H1 (cell line): ENCODE results near the gene SIT1. TPM values are rescaled to one million over a fixed set of nuclear protein-coding genes. Genes with fewer than 3 reads are reported as not detected.
A peak's percentile ranks its signal among the peaks of the same experiment; 100 is the strongest.

ENCODE experiments used
- CTCF ChIA-PET: fragments of 300-600 bp; sonication (Branson Sonifier 250); formaldehyde crosslinking; loops from one replicate; lab custom pipeline; 2021; ENCODE audit not compliant: partially characterized antibody; lab: Charles Lee
- POLR2A ChIA-PET: fragments of 300-600 bp; sonication (Branson Sonifier 250); formaldehyde crosslinking; loops from one replicate; lab custom pipeline; 2021; ENCODE audit warnings: inconsistent platforms; ENCODE audit not compliant: partially characterized antibody; lab: Charles Lee
- DNase-seq, 2 experiments: peaks; one replicate each; pipeline versions ENCODE4 v3.0.0 to v3.0.0-alpha.2; 2010 to 2022; ENCODE audit warnings: low spot score in 2 of 2, low read depth in 1 of 2, mixed read lengths in 1 of 2
- FAIRE-seq: peaks from 2 replicates; lab custom pipeline; 2011; peaks lifted over from hg19 to GRCh38; lab: Jason Lieb, UNC
- H2AFZ ChIP-seq: 2 replicates; pipeline ENCODE4 v1.8.1; 2012; ENCODE audit warnings: low read length, inconsistent platforms
- H2AK5ac ChIP-seq: 2 replicates; pipeline ENCODE4 v1.6.1; 2013; ENCODE audit warnings: low read depth, low read length
- H2BK120ac ChIP-seq: replicated peaks from 2 replicates; pipeline ENCODE3; 2013; ENCODE audit warnings: low read depth, low read length, inconsistent platforms
- H2BK12ac ChIP-seq: 2 replicates; pipeline ENCODE4 v1.6.1; 2013; ENCODE audit warnings: low read depth, low read length
- H2BK15ac ChIP-seq: 2 replicates; pipeline ENCODE4 v1.6.1; 2013; ENCODE audit warnings: low read length
- H2BK20ac ChIP-seq: 2 replicates; pipeline ENCODE4 v1.6.1; 2013; ENCODE audit warnings: low read length
- H2BK5ac ChIP-seq: 2 replicates; pipeline ENCODE4 v1.6.1; 2013; ENCODE audit warnings: low read depth, low read length
- H3K14ac ChIP-seq: 2 replicates; pipeline ENCODE4 v1.6.1; 2013; ENCODE audit warnings: inconsistent platforms; ENCODE audit not compliant: insufficient read length
- H3K18ac ChIP-seq: 2 replicates; pipeline ENCODE4 v1.6.1; 2013; ENCODE audit warnings: low read length; ENCODE audit errors: extremely low read depth
- H3K23ac ChIP-seq: 2 replicates; pipeline ENCODE4 v1.6.1; 2013; ENCODE audit warnings: inconsistent platforms; ENCODE audit not compliant: insufficient read length
- H3K23me2 ChIP-seq: 2 replicates; pipeline ENCODE4 v1.6.1; 2013; ENCODE audit warnings: low read depth, low read length
- H3K27ac ChIP-seq: 2 replicates; pipeline ENCODE4 v1.6.1; 2011; ENCODE audit warnings: low read depth, low read length, inconsistent platforms
- H3K27me3 ChIP-seq, 4 experiments: replicated peaks in 1 of 4; 1 replicate in 1 of 4; 2 replicates in 3 of 4; pipeline versions ENCODE4 v1.6.1 to v1.8.1; 2011 to 2013; ENCODE audit warnings: low read length in 3 of 4, mild to moderate bottlenecking in 3 of 4, inconsistent platforms in 2 of 4, mixed read lengths in 2 of 4, moderate library complexity in 1 of 4; ENCODE audit not compliant: control insufficient read depth in 3 of 4, insufficient read depth in 3 of 4; ENCODE audit errors: extremely low read depth in 1 of 4
- H3K36me3 ChIP-seq, 4 experiments: 2 replicates each; pipeline versions ENCODE4 v1.6.1 to v1.8.1; 2011 to 2013; ENCODE audit warnings: mild to moderate bottlenecking in 4 of 4, low read length in 3 of 4, moderate library complexity in 2 of 4, control low read depth in 1 of 4, inconsistent platforms in 1 of 4; ENCODE audit not compliant: insufficient read depth in 4 of 4, control insufficient read depth in 2 of 4
- H3K4ac ChIP-seq: replicated peaks from 2 replicates; pipeline ENCODE3; 2013; ENCODE audit warnings: low read length, low read depth, mixed read lengths, inconsistent platforms; ENCODE audit not compliant: insufficient read length
- H3K4me1 ChIP-seq, 4 experiments: replicated peaks in 1 of 4; 1 replicate in 1 of 4; 2 replicates in 3 of 4; pipeline versions ENCODE4 v1.6.1 to v1.8.1; 2011 to 2013; ENCODE audit warnings: low read length in 3 of 4, inconsistent platforms in 2 of 4, mixed read lengths in 1 of 4; ENCODE audit not compliant: insufficient read depth in 4 of 4, control insufficient read depth in 3 of 4
- H3K4me2 ChIP-seq, 2 experiments: 2 replicates each; pipeline versions ENCODE4 v1.6.1 to v1.8.1; 2011 to 2013; ENCODE audit warnings: low read depth in 2 of 2, low read length in 2 of 2, control low read depth in 1 of 2, inconsistent platforms in 1 of 2, mild to moderate bottlenecking in 1 of 2; ENCODE audit not compliant: insufficient read depth in 1 of 2
- H3K4me3 ChIP-seq, 4 experiments: fragments of 200-600, 300-600 bp in 1 of 4; sonication (generic), shearing (Covaris generic), sonication (Bioruptor Twin) in 1 of 4; 2 replicates each; pipeline versions ENCODE4 v1.5.1 to v1.8.1; 2011 to 2016; ENCODE audit warnings: low read length in 4 of 4, low read depth in 3 of 4, control low read depth in 2 of 4, inconsistent platforms in 2 of 4, mild to moderate bottlenecking in 2 of 4, mixed read lengths in 1 of 4, moderate library complexity in 1 of 4; ENCODE audit not compliant: insufficient read depth in 2 of 4; ENCODE audit errors: extremely low read depth in 1 of 4
- H3K56ac ChIP-seq: replicated peaks from 2 replicates; pipeline ENCODE3; 2013; ENCODE audit warnings: low read depth, mild to moderate bottlenecking, mixed read lengths, low read length, inconsistent platforms; ENCODE audit not compliant: insufficient read length
- H3K79me1 ChIP-seq: 2 replicates; pipeline ENCODE4 v1.6.1; 2013; ENCODE audit warnings: low read depth, low read length, control low read depth
- H3K79me2 ChIP-seq, 2 experiments: 2 replicates each; pipeline versions ENCODE4 v1.6.1 to v1.8.1; 2012 to 2013; ENCODE audit warnings: low read length in 2 of 2, mild to moderate bottlenecking in 2 of 2, inconsistent platforms in 1 of 2; ENCODE audit not compliant: insufficient read depth in 2 of 2, control insufficient read depth in 1 of 2
- H3K9ac ChIP-seq, 4 experiments: replicated peaks in 1 of 4; 1 replicate in 1 of 4; 2 replicates in 3 of 4; pipeline versions ENCODE4 v1.6.1 to v1.8.1; 2011 to 2013; ENCODE audit warnings: low read depth in 3 of 4, low read length in 3 of 4, control low read depth in 2 of 4, mild to moderate bottlenecking in 2 of 4, moderate library complexity in 2 of 4, inconsistent platforms in 1 of 4; ENCODE audit errors: extremely low read depth in 1 of 4
- H3K9me3 ChIP-seq, 2 experiments: 2 replicates each; pipeline versions ENCODE4 v1.6.1 to v1.8.1; 2012 to 2013; ENCODE audit warnings: mild to moderate bottlenecking in 2 of 2, moderate library complexity in 2 of 2, control low read depth in 1 of 2, inconsistent platforms in 1 of 2, low read depth in 1 of 2, low read length in 1 of 2, mixed read lengths in 1 of 2; ENCODE audit not compliant: insufficient read depth in 2 of 2
- H4K20me1 ChIP-seq, 2 experiments: replicated peaks in 1 of 2; 2 replicates each; pipeline versions ENCODE3 to v1.8.1; 2011 to 2013; ENCODE audit warnings: inconsistent platforms in 2 of 2, low read length in 2 of 2, mild to moderate bottlenecking in 1 of 2; ENCODE audit not compliant: insufficient read depth in 2 of 2, control insufficient read depth in 1 of 2
- H4K5ac ChIP-seq: 2 replicates; pipeline ENCODE4 v1.6.1; 2013; ENCODE audit warnings: low read length, low read depth, mixed read lengths, inconsistent platforms; ENCODE audit not compliant: insufficient read length
- H4K8ac ChIP-seq: 2 replicates; pipeline ENCODE4 v1.8.0; 2013; ENCODE audit warnings: mild to moderate bottlenecking, moderate library complexity, low read length, inconsistent platforms; ENCODE audit not compliant: insufficient read depth; ENCODE audit errors: extremely low read depth
- H4K91ac ChIP-seq: replicated peaks from 2 replicates; pipeline ENCODE3; 2013; ENCODE audit warnings: low read length, mixed read lengths, inconsistent platforms; ENCODE audit not compliant: insufficient read length
- FOSL1 ChIP-seq: IDR thresholded peaks from 2 replicates; pipeline ENCODE4 v1.6.1; 2011; ENCODE audit warnings: mild to moderate bottlenecking, low read depth, low read length, moderate library complexity; ENCODE audit not compliant: insufficient read depth
- HDAC6 ChIP-seq: IDR thresholded peaks from one replicate; pipeline ENCODE4 v1.7.1; 2012; ENCODE audit warnings: low read depth, mild to moderate bottlenecking, inconsistent platforms, low read length, moderate library complexity
- MAX ChIP-seq: IDR thresholded peaks from 2 replicates; pipeline ENCODE4 v1.6.1; 2012; ENCODE audit warnings: inconsistent platforms
- NANOG ChIP-seq: IDR thresholded peaks from 2 replicates; pipeline ENCODE4 v1.6.1; 2011; ENCODE audit warnings: low read length, low read depth, mild to moderate bottlenecking, inconsistent platforms; ENCODE audit not compliant: insufficient read depth, poor library complexity, severe bottlenecking
- NRF1 ChIP-seq: IDR thresholded peaks from 2 replicates; pipeline ENCODE4 v1.6.1; 2011; ENCODE audit warnings: mild to moderate bottlenecking, low read depth, low read length, improper control_type of control experiment
- RBBP5 ChIP-seq: IDR thresholded peaks from 2 replicates; pipeline ENCODE4 v1.7.1; 2012; ENCODE audit warnings: low read depth, mild to moderate bottlenecking, inconsistent platforms, low read length, moderate library complexity, borderline replicate concordance
- RXRA ChIP-seq: IDR thresholded peaks from 2 replicates; pipeline ENCODE4 v1.6.1; 2011; ENCODE audit warnings: low read depth, mild to moderate bottlenecking, low read length, moderate library complexity; ENCODE audit not compliant: insufficient read depth
- TAF1 ChIP-seq: IDR thresholded peaks from 2 replicates; pipeline ENCODE4 v1.6.1; 2011; ENCODE audit warnings: mild to moderate bottlenecking, low read depth, low read length
- TBP ChIP-seq: IDR thresholded peaks from 2 replicates; pipeline ENCODE4 v1.6.1; 2011; ENCODE audit warnings: low read depth, low read length, improper control_type of control experiment
- USF2 ChIP-seq: IDR thresholded peaks from 2 replicates; pipeline ENCODE4 v1.6.1; 2011; ENCODE audit warnings: low read length, improper control_type of control experiment
- WGBS, 2 experiments: shearing (Covaris generic) in 1 of 2; methylation state at CpG; one replicate each; pipeline versions ENCODE4 v1.1.6 to v1.1.7; 2013 to 2015; ENCODE audit warnings: low lambda C conversion rate in 2 of 2, mixed read lengths in 2 of 2, inconsistent platforms in 1 of 2, low coverage in 1 of 2, missing lambda C conversion rate in 1 of 2; ENCODE audit not compliant: insufficient replicate concordance in 2 of 2, insufficient coverage in 1 of 2, insufficient read length in 1 of 2; ENCODE audit errors: extremely low coverage in 1 of 2, missing lambda C conversion rate in 1 of 2; 5-methylcytosine and 5-hydroxymethylcytosine counted together
- polyA plus RNA-seq, 7 experiments: library from polyadenylated mRNA; depleted of rRNA in 3 of 7; stranded (reverse) in 5 of 7; unstranded in 2 of 7; fragments of >200 nt in 5 of 7; fragments of 200-250 nt in 2 of 7; gene quantifications; 1 replicate in 5 of 7; 2 replicates in 1 of 7; 4 replicates in 1 of 7; pipeline versions ENCODE4 v1.2.1 to v1.2.3, GENCODE V29; 2011 to 2013; ENCODE audit warnings: missing spikeins in 2 of 7, mixed read lengths in 2 of 7
- total RNA-seq: library from RNA; stranded (reverse); fragmentation: NEBNext Ultra II Directional; extraction: Animal tissue kit (Norgen Biotek cat#: 25700); gene quantifications from 2 replicates; pipeline ENCODE4 v1.2.1, GENCODE V29; 2021

SIT1 gene
- total and polyA plus RNA-seq, 2 of the 8 experiments (the other 6 are each of a cell fraction or from before 2014, with no cell fraction given) = 8.2 to 12.8 TPM

- no peak overlapping the region for H3K14ac ChIP-seq
- POLR2A ChIA-PET = interaction anchor here (0.6 to 1.0 kb wide), 6 partner anchors 9 to 266 kb away, joined by 3 to 4 read pairs (median 3); partner anchors contain the start of genes CCDC107, OR13J1 and RMRP
- no peak overlapping the region for H2BK20ac ChIP-seq
- H2BK15ac ChIP-seq = no peak overlapping the region
- H3K79me2 ChIP-seq = peaks cover 0 to 2% of the 10 kb centered on the region in 2 experiments; a peak in 1 of 4 replicates
- FAIRE-seq = peak; percentile 73
- CTCF ChIA-PET = interaction anchor here (0.5 to 2.1 kb wide), 25 partner anchors 8 to 1005 kb away, joined by 3 to 21 read pairs (median 4); partner anchors contain the start of genes ARHGEF39, CD72 and PIGO
- H4K5ac ChIP-seq = no peak overlapping the region
- H3K23ac ChIP-seq = no peak overlapping the region
- no peak overlapping the region for H2BK12ac ChIP-seq
- H2AK5ac ChIP-seq = no peak overlapping the region
- H2BK5ac ChIP-seq = peak overlapping the region; percentile 86; the same call in 1 of the 2 replicates
- peaks cover 0 to 15% (median 9%) of the 10 kb centered on the region in 4 experiments; a peak in 6 of 7 replicates for H3K4me1 ChIP-seq
- 1% methylated on average over 34 of the region's 41 CpGs; no CpG with 5 or more reads in 1 of the 2 experiments for WGBS, 2 experiments
- peak overlapping the region; percentile 89 to 94 for H3K4me2 ChIP-seq
- no peak overlapping the region for H3K56ac ChIP-seq
- peaks cover 0 to 15% of the 10 kb centered on the region in 2 experiments for H4K20me1 ChIP-seq
- no peak overlapping the region for H3K27ac ChIP-seq
- no peak overlapping the region for H4K8ac ChIP-seq
- peaks cover 2 to 6% (median 4%) of the 10 kb centered on the region in 4 experiments; a peak in 5 of 8 replicates for H3K36me3 ChIP-seq
- no peaks in the 10 kb centered on the region; the same call in 1 of the 2 replicates for H3K79me1 ChIP-seq
- peak overlapping the region; percentile 95 for H2AFZ ChIP-seq
- peak overlapping the region; percentile 76 for H3K18ac ChIP-seq
- peaks cover 13% of the 10 kb centered on the region for H3K23me2 ChIP-seq
- no peak overlapping the region for H4K91ac ChIP-seq
- no peaks in the 10 kb centered on the region for H3K9me3 ChIP-seq
- no peak overlapping the region for H2BK120ac ChIP-seq
- peak overlapping the region in 2 of 4 experiments; percentile 2 to 23; a peak in 2 of 7 replicates for H3K9ac ChIP-seq
- peak; percentile 98 to 100 for DNase-seq
- H3K4me3 ChIP-seq = peak overlapping the region; percentile 55 to 76 (median 66)
- no peaks in the 10 kb centered on the region for H3K27me3 ChIP-seq
- H3K4ac ChIP-seq = no peak overlapping the region
- peak; percentile 67 for TF ChIP-seq NRF1
- no peak for TF ChIP-seq RXRA
- TF ChIP-seq HDAC6 = no peak
- peak; percentile 55; the same call in 1 of the 2 replicates for TF ChIP-seq TAF1
- TF ChIP-seq FOSL1 = no peak
- peak; percentile 83 for TF ChIP-seq MAX
- TF ChIP-seq TBP = peak; percentile 95
- TF ChIP-seq USF2 = no peak
- TF ChIP-seq RBBP5 = peak; percentile 34; the same call in 1 of the 2 replicates
- peak; percentile 39 for TF ChIP-seq NANOG
Observed at GRCh38 chr9:35603986-35604577, 46.6 kb downstream of the SIT1 start.
